ENCODE results near the gene VPS51. TPM values are rescaled to one million over a fixed set of nuclear protein-coding genes. Genes with fewer than 3 reads are reported as not detected.

The VPS51 gene
- total and polyA plus RNA-seq, 2 of the 13 experiments (the other 11 are each of a cell fraction or from before 2014, with no cell fraction given), result 76.3 to 90.6 TPM

GRCh38 chr11:65112546-65113360 is 16.7 kb downstream of the VPS51 start (continued):
- TF ChIP-seq, protein P1, sequence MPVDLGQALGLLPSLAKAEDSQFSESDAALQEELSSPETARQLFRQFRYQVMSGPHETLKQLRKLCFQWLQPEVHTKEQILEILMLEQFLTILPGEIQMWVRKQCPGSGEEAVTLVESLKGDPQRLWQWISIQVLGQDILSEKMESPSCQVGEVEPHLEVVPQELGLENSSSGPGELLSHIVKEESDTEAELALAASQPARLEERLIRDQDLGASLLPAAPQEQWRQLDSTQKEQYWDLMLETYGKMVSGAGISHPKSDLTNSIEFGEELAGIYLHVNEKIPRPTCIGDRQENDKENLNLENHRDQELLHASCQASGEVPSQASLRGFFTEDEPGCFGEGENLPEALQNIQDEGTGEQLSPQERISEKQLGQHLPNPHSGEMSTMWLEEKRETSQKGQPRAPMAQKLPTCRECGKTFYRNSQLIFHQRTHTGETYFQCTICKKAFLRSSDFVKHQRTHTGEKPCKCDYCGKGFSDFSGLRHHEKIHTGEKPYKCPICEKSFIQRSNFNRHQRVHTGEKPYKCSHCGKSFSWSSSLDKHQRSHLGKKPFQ (CRISPR knock-in tag; IDR thresholded peaks at IDR 0.05; ENCODE audit: insufficient replicate concordance), result peak; percentile 35
- TF ChIP-seq CAMTA2 (CRISPR knock-in tag; IDR thresholded peaks at IDR 0.05; ENCODE audit: borderline replicate concordance), result 0 out of 2 replicates have a peak, but pooled peaks have one; percentile 21

DNA sequence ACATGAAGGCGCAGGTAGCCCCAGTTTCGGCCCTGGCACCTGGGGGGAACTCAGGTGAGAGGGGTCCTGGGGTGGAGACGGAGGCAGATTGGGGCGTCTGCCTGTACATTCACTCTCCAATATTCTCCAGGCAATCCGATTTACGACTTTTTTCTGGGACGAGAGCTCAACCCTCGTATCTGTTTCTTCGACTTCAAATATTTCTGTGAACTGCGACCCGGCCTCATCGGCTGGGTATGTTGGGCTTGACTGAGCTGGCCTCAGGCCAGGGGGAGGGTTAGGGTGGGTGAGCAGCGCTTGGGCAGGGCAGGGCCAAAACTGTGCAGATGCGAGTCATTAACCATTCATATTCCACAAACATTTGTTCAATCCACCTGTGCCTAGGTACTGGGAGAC is 17.3 kb downstream of the VPS51 start:
- no peak for DNase-seq (ENCODE audit: low spot score)
- Histone ChIP-seq H3K4me3 (replicated peaks in 1 of 3; ENCODE audit: insufficient read depth in 1 of 3, low read depth in 2 of 3, low read length in 3 of 3) (peak overlapping the region; percentile 65 to 98 (median 95)), H3K79me2 (ENCODE audit: insufficient read depth, low read length) (peaks cover 10% of the 10 kb centered on the region), H2AFZ (ENCODE audit: low read length) (no peak overlapping the region), H3K9ac (ENCODE audit: insufficient read depth, low read depth, low read length) (peak overlapping the region; percentile 84), H4K20me1 (ENCODE audit: insufficient read depth, low read length) (no peaks in the 10 kb centered on the region), H3K4me1 (ENCODE audit: insufficient read depth, low read length) (peaks cover 37% of the 10 kb centered on the region), H3K36me3 (replicated peaks in 1 of 2; ENCODE audit: control insufficient read depth in 1 of 2, insufficient read depth in 2 of 2, low read length in 2 of 2) (peaks cover 1 to 9% of the 10 kb centered on the region in 2 experiments; a peak in 4 of 5 replicates), H3K27me3 (ENCODE audit: control insufficient read depth in 1 of 2, insufficient read depth in 2 of 2, low read length in 2 of 2) (no peaks in the 10 kb centered on the region), H3K9me3 (ENCODE audit: low read length) (no peaks in the 10 kb centered on the region), H3K4me2 (ENCODE audit: low read depth, low read length) (peak overlapping the region; percentile 96), H3K27ac (ENCODE audit: extremely low read length, insufficient read depth, low read length) (peak overlapping the region; percentile 61)
- intact Hi-C loops (cut with micrococcal nuclease; ENCODE audit: unreplicated experiment), result loop anchor here (2.0 kb wide), 1 partner anchor 67 kb away; the partner anchor contains the start of gene CAPN1
- in situ Hi-C loops (cut with HindIII; ENCODE audit: extremely low pct_ligation_motif_present, low pct_unique_long_range_greater_than_20kb), result loop anchor here (5.0 kb wide), 1 partner anchor 69 kb away; the partner anchor contains the start of gene CAPN1
- no peak for FAIRE-seq
- CTCF ChIA-PET (ENCODE audit: low intra/inter-chr PET ratio, low total read pairs), result no interaction called here
- ATAC-seq, result no peak
- POLR2A ChIA-PET, result interaction anchor here (0.7 to 5.0 kb wide), 8 partner anchors 9 to 259 kb away, joined by 3 to 86 read pairs (median 34); partner anchors contain the start of genes CAPN1, FAU, MRPL49 and SAC3D1
- WGBS (ENCODE audit: low lambda C conversion rate), result 28% methylated on average over 11 of the region's 14 CpGs
- BruUV-seq (replicated peaks), result no TSS peak
- TF ChIP-seq ZBTB38 (CRISPR knock-in tag; IDR thresholded peaks at IDR 0.05) (peak; percentile 5; the same call in 1 of the 2 replicates), HNRNPL (IDR thresholded peaks at IDR 0.05; ENCODE audit: low read depth, low read length) (no peak), TGIF2 (CRISPR knock-in tag; IDR thresholded peaks at IDR 0.05) (0 out of 2 replicates have a peak, but pooled peaks have one; percentile 1), STAG1 (CRISPR knock-in tag; IDR thresholded peaks at IDR 0.05) (no peak), REPIN1 (CRISPR knock-in tag; IDR thresholded peaks at IDR 0.05; ENCODE audit: borderline replicate concordance, low read depth) (no peak), IKZF1 (IDR thresholded peaks at IDR 0.05) (no peak), ZNF768 (CRISPR knock-in tag; IDR thresholded peaks at IDR 0.05) (no peak), ZNF7 (CRISPR knock-in tag; IDR thresholded peaks at IDR 0.05) (no peak), ZNF558 (CRISPR knock-in tag; IDR thresholded peaks at IDR 0.05; ENCODE audit: borderline replicate concordance) (no peak), ZBTB34 (CRISPR knock-in tag; IDR thresholded peaks at IDR 0.05) (no peak)
- TF ChIP-seq, protein P2, sequence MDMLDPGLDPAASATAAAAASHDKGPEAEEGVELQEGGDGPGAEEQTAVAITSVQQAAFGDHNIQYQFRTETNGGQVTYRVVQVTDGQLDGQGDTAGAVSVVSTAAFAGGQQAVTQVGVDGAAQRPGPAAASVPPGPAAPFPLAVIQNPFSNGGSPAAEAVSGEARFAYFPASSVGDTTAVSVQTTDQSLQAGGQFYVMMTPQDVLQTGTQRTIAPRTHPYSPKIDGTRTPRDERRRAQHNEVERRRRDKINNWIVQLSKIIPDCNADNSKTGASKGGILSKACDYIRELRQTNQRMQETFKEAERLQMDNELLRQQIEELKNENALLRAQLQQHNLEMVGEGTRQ (IDR thresholded peaks at IDR 0.05; ENCODE audit: low read depth, low read length), result no peak
- TF ChIP-seq, protein P2 (CRISPR knock-in tag; IDR thresholded peaks at IDR 0.05; ENCODE audit: borderline replicate concordance), result no peak
- TF ChIP-seq, protein P3, sequence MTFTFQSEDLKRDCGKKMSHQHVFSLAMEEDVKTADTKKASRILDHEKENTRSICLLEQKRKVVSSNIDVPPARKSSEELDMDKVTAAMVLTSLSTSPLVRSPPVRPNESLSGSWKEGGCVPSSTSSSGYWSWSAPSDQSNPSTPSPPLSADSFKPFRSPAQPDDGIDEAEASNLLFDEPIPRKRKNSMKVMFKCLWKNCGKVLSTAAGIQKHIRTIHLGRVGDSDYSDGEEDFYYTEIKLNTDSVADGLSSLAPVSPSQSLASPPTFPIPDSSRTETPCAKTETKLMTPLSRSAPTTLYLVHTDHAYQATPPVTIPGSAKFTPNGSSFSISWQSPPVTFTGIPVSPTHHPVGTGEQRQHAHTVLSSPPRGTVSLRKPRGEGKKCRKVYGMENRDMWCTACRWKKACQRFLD (CRISPR knock-in tag; IDR thresholded peaks at IDR 0.05; ENCODE audit: borderline replicate concordance), result 0 out of 2 replicates have a peak, but pooled peaks have one; percentile 48
